H1 (cell line): ENCODE data around the gene CDHR5. TPM values are rescaled to one million over a fixed set of nuclear protein-coding genes. Genes with fewer than 3 reads are reported as not detected.

ENCODE experiments used
- CTBP2 ChIP-seq: IDR thresholded peaks from 2 replicates; pipeline ENCODE4 v1.7.0; 2011; ENCODE audit warnings: borderline replicate concordance, mild to moderate bottlenecking, moderate library complexity, mixed read lengths, low read length; ENCODE audit not compliant: insufficient read depth, insufficient read length
- HDAC2 ChIP-seq, 2 experiments: fragments of 300-600 bp in 1 of 2; sonication (generic) in 1 of 2; IDR thresholded peaks; 2 replicates each; pipeline ENCODE4 v1.6.1; 2011 to 2012; ENCODE audit warnings: low read depth in 2 of 2, low read length in 2 of 2, mild to moderate bottlenecking in 2 of 2, moderate library complexity in 2 of 2, borderline replicate concordance in 1 of 2, inconsistent platforms in 1 of 2
- polyA plus RNA-seq, 7 experiments: library from polyadenylated mRNA; depleted of rRNA in 3 of 7; stranded (reverse) in 5 of 7; unstranded in 2 of 7; fragments of >200 nt in 5 of 7; fragments of 200-250 nt in 2 of 7; gene quantifications; 1 replicate in 5 of 7; 2 replicates in 1 of 7; 4 replicates in 1 of 7; pipeline versions ENCODE4 v1.2.1 to v1.2.3, GENCODE V29; 2011 to 2013; ENCODE audit warnings: missing spikeins in 2 of 7, mixed read lengths in 2 of 7
- total RNA-seq: library from RNA; stranded (reverse); fragmentation: NEBNext Ultra II Directional; extraction: Animal tissue kit (Norgen Biotek cat#: 25700); gene quantifications from 2 replicates; pipeline ENCODE4 v1.2.1, GENCODE V29; 2021
- TF ChIP-seq, protein P1 (sequence below): IDR thresholded peaks from 2 replicates; pipeline ENCODE4 v1.6.1; 2012; ENCODE audit warnings: low read length, inconsistent platforms
- TF ChIP-seq, protein P2 (sequence below): IDR thresholded peaks from 2 replicates; pipeline ENCODE4 v1.6.1; 2012; ENCODE audit warnings: inconsistent platforms
- TF ChIP-seq, protein P3 (sequence below): IDR thresholded peaks from 2 replicates; pipeline ENCODE4 v1.6.1; 2011; ENCODE audit warnings: low read length, improper control_type of control experiment

CDHR5 gene
- total and polyA plus RNA-seq, 2 of the 8 experiments (the other 6 are each of a cell fraction or from before 2014, with no cell fraction given): not detected

DNA sequence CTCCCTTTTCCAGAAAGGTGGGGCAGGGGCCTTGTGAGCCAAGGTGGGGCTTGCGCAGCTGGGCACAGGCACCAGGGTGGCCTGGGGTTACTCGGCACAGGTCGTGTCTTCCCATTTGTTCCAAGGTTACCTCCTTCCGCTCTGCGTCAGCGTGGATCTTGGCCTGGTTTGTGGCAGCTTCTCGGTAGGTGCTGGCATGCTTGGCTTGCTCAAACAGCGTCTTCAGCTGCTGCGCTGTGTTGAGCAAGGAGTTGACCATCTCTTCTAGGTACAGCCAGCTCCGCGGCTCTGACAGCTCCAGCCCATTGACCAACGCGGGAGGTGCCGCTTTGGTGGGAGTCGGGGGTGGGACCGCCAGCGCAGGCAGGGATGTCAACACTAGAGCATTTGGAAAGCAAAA is 49.7 kb upstream of the CDHR5 start (continued):
- TF ChIP-seq, protein P1, sequence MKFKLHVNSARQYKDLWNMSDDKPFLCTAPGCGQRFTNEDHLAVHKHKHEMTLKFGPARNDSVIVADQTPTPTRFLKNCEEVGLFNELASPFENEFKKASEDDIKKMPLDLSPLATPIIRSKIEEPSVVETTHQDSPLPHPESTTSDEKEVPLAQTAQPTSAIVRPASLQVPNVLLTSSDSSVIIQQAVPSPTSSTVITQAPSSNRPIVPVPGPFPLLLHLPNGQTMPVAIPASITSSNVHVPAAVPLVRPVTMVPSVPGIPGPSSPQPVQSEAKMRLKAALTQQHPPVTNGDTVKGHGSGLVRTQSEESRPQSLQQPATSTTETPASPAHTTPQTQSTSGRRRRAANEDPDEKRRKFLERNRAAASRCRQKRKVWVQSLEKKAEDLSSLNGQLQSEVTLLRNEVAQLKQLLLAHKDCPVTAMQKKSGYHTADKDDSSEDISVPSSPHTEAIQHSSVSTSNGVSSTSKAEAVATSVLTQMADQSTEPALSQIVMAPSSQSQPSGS: no peak
- TF ChIP-seq, protein P2, sequence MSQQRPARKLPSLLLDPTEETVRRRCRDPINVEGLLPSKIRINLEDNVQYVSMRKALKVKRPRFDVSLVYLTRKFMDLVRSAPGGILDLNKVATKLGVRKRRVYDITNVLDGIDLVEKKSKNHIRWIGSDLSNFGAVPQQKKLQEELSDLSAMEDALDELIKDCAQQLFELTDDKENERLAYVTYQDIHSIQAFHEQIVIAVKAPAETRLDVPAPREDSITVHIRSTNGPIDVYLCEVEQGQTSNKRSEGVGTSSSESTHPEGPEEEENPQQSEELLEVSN: no peak
- TF ChIP-seq, protein P3, sequence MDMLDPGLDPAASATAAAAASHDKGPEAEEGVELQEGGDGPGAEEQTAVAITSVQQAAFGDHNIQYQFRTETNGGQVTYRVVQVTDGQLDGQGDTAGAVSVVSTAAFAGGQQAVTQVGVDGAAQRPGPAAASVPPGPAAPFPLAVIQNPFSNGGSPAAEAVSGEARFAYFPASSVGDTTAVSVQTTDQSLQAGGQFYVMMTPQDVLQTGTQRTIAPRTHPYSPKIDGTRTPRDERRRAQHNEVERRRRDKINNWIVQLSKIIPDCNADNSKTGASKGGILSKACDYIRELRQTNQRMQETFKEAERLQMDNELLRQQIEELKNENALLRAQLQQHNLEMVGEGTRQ: no peak
- TF ChIP-seq CTBP2 (no peak), HDAC2 (IDR thresholded peaks at IDR 0.05; ENCODE audit: borderline replicate concordance in 1 of 2, low read depth in 2 of 2, low read length in 2 of 2) (no peak)
